SK-N-SH (cell line): ENCODE data around the gene TREML4. TPM values are rescaled to one million over a fixed set of nuclear protein-coding genes. Genes with fewer than 3 reads are reported as not detected.

ENCODE experiments used
- CTCF ChIA-PET: fragments of 300-600, 350-600 bp; formaldehyde crosslinking; extraction: SDS; loops from one replicate; lab custom pipeline; 2021; lab: Yijun Ruan, JAX
- POLR2A ChIA-PET: fragments of 350-600 bp; sonication (Branson Sonifier 250); formaldehyde crosslinking; extraction: SDS; loops from one replicate; lab custom pipeline; 2020; ENCODE audit warnings: antibody characterized with exemption, inconsistent platforms; lab: Yijun Ruan, JAX
- DNase-seq: peaks from one replicate; pipeline ENCODE4 v3.0.0; 2012
- H2AFZ ChIP-seq: fragments of 200-600 bp; sonication (generic); 2 replicates; pipeline ENCODE4 v1.8.1; 2016; ENCODE audit warnings: antibody characterized with exemption, mild to moderate bottlenecking, low read depth
- H3F3A ChIP-seq: fragments of 200-600 bp; sonication (generic); replicated peaks from 2 replicates; pipeline ENCODE3; 2016; ENCODE audit warnings: antibody characterized with exemption, mild to moderate bottlenecking; ENCODE audit not compliant: insufficient read depth
- H3K27ac ChIP-seq, 2 experiments: fragments of 200-500 bp in 1 of 2; fragments of 200-600 bp in 1 of 2; sonication (Bioruptor generic) in 1 of 2; sonication (generic), shearing (Covaris generic) in 1 of 2; 2 replicates each; pipeline versions ENCODE4 v1.5.1 to v1.6.1; 2014 to 2016; ENCODE audit warnings: low read depth in 2 of 2, inconsistent platforms in 1 of 2, low read length in 1 of 2, mild to moderate bottlenecking in 1 of 2, mixed read lengths in 1 of 2
- H3K27me3 ChIP-seq: fragments of 200-600 bp; sonication (generic), shearing (Covaris generic); 2 replicates; pipeline ENCODE4 v1.6.1; 2016; ENCODE audit warnings: mixed run types; ENCODE audit not compliant: insufficient read depth
- H3K36me3 ChIP-seq, 2 experiments: fragments of 200-500 bp in 1 of 2; fragments of 200-600 bp in 1 of 2; sonication (Bioruptor generic) in 1 of 2; sonication (generic) in 1 of 2; replicated peaks in 1 of 2; 2 replicates each; pipeline versions ENCODE3 to v1.5.1; 2014 to 2016; ENCODE audit warnings: low read length in 1 of 2, mild to moderate bottlenecking in 1 of 2; ENCODE audit not compliant: insufficient read depth in 2 of 2, control insufficient read depth in 1 of 2
- H3K4me1 ChIP-seq, 2 experiments: fragments of 200-500 bp in 1 of 2; fragments of 200-600 bp in 1 of 2; sonication (Bioruptor generic) in 1 of 2; sonication (generic), shearing (Covaris generic) in 1 of 2; 2 replicates each; pipeline versions ENCODE4 v1.5.1 to v1.6.1; 2014 to 2016; ENCODE audit warnings: low read depth in 1 of 2, low read length in 1 of 2, mixed run types in 1 of 2; ENCODE audit not compliant: insufficient read depth in 2 of 2, control insufficient read depth in 1 of 2
- H3K4me2 ChIP-seq: fragments of 200-600 bp; sonication (generic), shearing (Covaris generic); 2 replicates; pipeline ENCODE4 v1.6.1; 2017; ENCODE audit warnings: mixed run types
- H3K4me3 ChIP-seq, 2 experiments: fragments of 200-500 bp in 1 of 2; fragments of 200-600 bp in 1 of 2; sonication (Bioruptor generic) in 1 of 2; sonication (generic), shearing (Covaris generic) in 1 of 2; 2 replicates each; pipeline versions ENCODE4 v1.5.1 to v1.8.1; 2014 to 2016; ENCODE audit warnings: low read depth in 2 of 2, inconsistent platforms in 1 of 2, low read length in 1 of 2, mild to moderate bottlenecking in 1 of 2, mixed read lengths in 1 of 2, moderate library complexity in 1 of 2
- H3K79me2 ChIP-seq: fragments of 200-600 bp; sonication (generic); 2 replicates; pipeline ENCODE4 v1.8.1; 2017; ENCODE audit warnings: mild to moderate bottlenecking; ENCODE audit not compliant: insufficient read depth
- H3K9ac ChIP-seq: fragments of 200-600 bp; sonication (generic); 2 replicates; pipeline ENCODE4 v1.6.1; 2017; ENCODE audit warnings: mixed run types
- H3K9me2 ChIP-seq: fragments of 200-600 bp; sonication (generic); 2 replicates; pipeline ENCODE4 v1.6.1; 2017; ENCODE audit warnings: mixed run types
- H3K9me3 ChIP-seq: fragments of 200-600 bp; sonication (generic); 2 replicates; pipeline ENCODE4 v1.6.1; 2017; ENCODE audit warnings: mixed run types, mild to moderate bottlenecking, moderate library complexity
- H4K20me1 ChIP-seq: fragments of 200-600 bp; sonication (generic); 2 replicates; pipeline ENCODE4 v1.6.1; 2017; ENCODE audit warnings: mild to moderate bottlenecking, mixed run types; ENCODE audit not compliant: insufficient read depth
- ELF1 ChIP-seq: IDR thresholded peaks from 2 replicates; pipeline ENCODE4 v1.4.0; 2012
- EP300 ChIP-seq, 2 experiments: IDR thresholded peaks; 2 replicates each; pipeline versions ENCODE4 v1.4.0 to v1.6.1; 2012; ENCODE audit warnings: borderline replicate concordance in 1 of 2, low read depth in 1 of 2, low read length in 1 of 2
- EZH2phosphoT487 ChIP-seq: fragments of 200-600 bp; sonication (generic); IDR thresholded peaks from 2 replicates; pipeline ENCODE4 v1.6.1; 2017; ENCODE audit warnings: low read depth, mixed run types, mild to moderate bottlenecking, antibody characterized with exemption, moderate library complexity, borderline replicate concordance
- FOXM1 ChIP-seq: IDR thresholded peaks from 2 replicates; pipeline ENCODE4 v1.4.0; 2012; ENCODE audit warnings: low read depth, mild to moderate bottlenecking
- GABPA ChIP-seq: IDR thresholded peaks from 2 replicates; pipeline ENCODE4 v1.4.0; 2012; ENCODE audit warnings: low read depth, mild to moderate bottlenecking
- IRF3 ChIP-seq: fragments of 150-350 bp; IDR thresholded peaks from 2 replicates; pipeline ENCODE4 v1.6.1; 2016; ENCODE audit warnings: mild to moderate bottlenecking, low read depth, low read length
- MXI1 ChIP-seq: IDR thresholded peaks from 2 replicates; pipeline ENCODE4 v1.6.1; 2012; ENCODE audit warnings: mild to moderate bottlenecking, low read depth, low read length, improper control_type of control experiment
- NRF1 ChIP-seq: IDR thresholded peaks from 2 replicates; pipeline ENCODE4 v1.6.1; 2012; ENCODE audit warnings: low read depth, mild to moderate bottlenecking, low read length
- RAD21 ChIP-seq: IDR thresholded peaks from 2 replicates; pipeline ENCODE4 v1.6.1; 2012; ENCODE audit warnings: mild to moderate bottlenecking, low read length
- REST ChIP-seq: IDR thresholded peaks from 2 replicates; pipeline ENCODE4 v1.6.1; 2012; ENCODE audit warnings: mild to moderate bottlenecking, low read depth, low read length, moderate library complexity
- RFX5 ChIP-seq: IDR thresholded peaks from 2 replicates; pipeline ENCODE4 v1.6.1; 2012; ENCODE audit warnings: mild to moderate bottlenecking, improper control_type of control experiment, low read length
- RXRA ChIP-seq: IDR thresholded peaks from 2 replicates; pipeline ENCODE4 v1.4.0; 2012; ENCODE audit warnings: low read depth, mild to moderate bottlenecking, borderline replicate concordance
- SMC3 ChIP-seq: IDR thresholded peaks from 2 replicates; pipeline ENCODE4 v1.6.1; 2012; ENCODE audit warnings: low read depth, low read length, improper control_type of control experiment
- TAF1 ChIP-seq: IDR thresholded peaks from 2 replicates; pipeline ENCODE4 v1.6.1; 2012; ENCODE audit warnings: low read depth, mild to moderate bottlenecking, low read length, moderate library complexity, borderline replicate concordance
- TEAD4 ChIP-seq: IDR thresholded peaks from 2 replicates; pipeline ENCODE4 v1.4.0; 2012; ENCODE audit warnings: mild to moderate bottlenecking, borderline replicate concordance; ENCODE audit not compliant: insufficient read depth
- USF2 ChIP-seq: fragments of 150-350 bp; IDR thresholded peaks from 2 replicates; pipeline ENCODE4 v1.6.1; 2017; ENCODE audit warnings: antibody characterized with exemption, low read length, low read depth, borderline replicate concordance
- ZBTB33 ChIP-seq: IDR thresholded peaks from 2 replicates; pipeline ENCODE4 v1.4.0; 2012; ENCODE audit warnings: low read depth, borderline replicate concordance
- WGBS: methylation state at CpG from one replicate; pipeline ENCODE4 v1.1.6; 2017; ENCODE audit warnings: low lambda C conversion rate; 5-methylcytosine and 5-hydroxymethylcytosine counted together
- polyA plus RNA-seq, 3 experiments: library from polyadenylated mRNA; depleted of rRNA; stranded (reverse); fragments of >200 nt; gene quantifications; 2 replicates each; pipeline ENCODE4 v1.2.3, GENCODE V29; 2012

The TREML4 gene
- polyA plus RNA-seq, 1 of the 3 experiments (the other 2 are of a cell fraction), result not detected

GRCh38 chr6:41275489-41275888, 47.3 kb downstream of the TREML4 start:
- ChIA-PET POLR2A (no interaction called here), CTCF (no interaction called here)
- no peaks in the 10 kb centered on the region for H3K36me3 ChIP-seq
- 25% methylated on average over 4 of the region's 4 CpGs for WGBS
- no peaks in the 10 kb centered on the region for H4K20me1 ChIP-seq
- H2AFZ ChIP-seq, result no peak overlapping the region
- DNase-seq, result no peak
- no peak overlapping the region for H3K9ac ChIP-seq
- H3K4me2 ChIP-seq, result no peak overlapping the region
- no peaks in the 10 kb centered on the region; a peak in 1 of 4 replicates for H3K4me1 ChIP-seq
- no peaks in the 10 kb centered on the region for H3K9me2 ChIP-seq
- peaks cover 5% of the 10 kb centered on the region; the same call in 1 of the 2 replicates for H3K27me3 ChIP-seq
- H3F3A ChIP-seq, result no peaks in the 10 kb centered on the region
- TF ChIP-seq MXI1 (no peak), RXRA (no peak), NRF1 (no peak), EP300 (IDR thresholded peaks at IDR 0.05; ENCODE audit: borderline replicate concordance in 1 of 2, low read depth in 1 of 2, low read length in 1 of 2) (no peak), RAD21 (no peak), TAF1 (no peak), FOXM1 (no peak), ZBTB33 (no peak), EZH2phosphoT487 (no peak), SMC3 (no peak), GABPA (no peak), REST (no peak)
- no peaks in the 10 kb centered on the region for H3K9me3 ChIP-seq
- H3K4me3 ChIP-seq, result no peak overlapping the region
- no peak overlapping the region for H3K27ac ChIP-seq
- no peaks in the 10 kb centered on the region for H3K79me2 ChIP-seq

GRCh38 chr6:41277605-41278004, 49.5 kb downstream of the TREML4 start:
- Histone ChIP-seq H3K4me3 (no peak overlapping the region), H3K9me2 (no peaks in the 10 kb centered on the region), H3F3A (no peaks in the 10 kb centered on the region), H3K27me3 (peaks cover 5% of the 10 kb centered on the region; the same call in 1 of the 2 replicates), H3K9me3 (no peaks in the 10 kb centered on the region), H3K79me2 (no peaks in the 10 kb centered on the region), H2AFZ (no peak overlapping the region), H3K36me3 (no peaks in the 10 kb centered on the region), H4K20me1 (no peaks in the 10 kb centered on the region), H3K9ac (no peak overlapping the region), H3K4me2 (no peak overlapping the region), H3K27ac (no peak overlapping the region), H3K4me1 (no peaks in the 10 kb centered on the region; a peak in 1 of 4 replicates)
- no peak for DNase-seq
- 32% methylated on average over 2 of the region's 2 CpGs for WGBS
- CTCF ChIA-PET, result interaction anchor here (1.3 to 2.0 kb wide), 3 partner anchors 10 to 42 kb away, joined by 3 to 5 read pairs (median 3); no protein-coding TSS in a partner anchor
- POLR2A ChIA-PET, result no interaction called here
- TF ChIP-seq ZBTB33, result no peak
- TF ChIP-seq TEAD4, result no peak
- TF ChIP-seq RFX5, result no peak
- TF ChIP-seq NRF1, result no peak
- TF ChIP-seq MXI1, result no peak
- TF ChIP-seq USF2, result no peak
- TF ChIP-seq ELF1, result no peak
- no peak for TF ChIP-seq IRF3
